Activated CD4-positive, alpha-beta T cell treated with anti-CD3 and anti-CD28 coated beads, Interleukin-2, Interleukin-4, amounts not matched to agents 100 ng/mL and 50 ng/mL, durations not matched to agents 16 hours and 8 hours (primary cell): Measurements from ENCODE around the gene CAMKMT.

Experiments used
- DNase-seq: peaks from one replicate; pipeline ENCODE4 v3.0.0-alpha.2; 2020; ENCODE audit warnings: low spot score

Gene CAMKMT

GRCh38 chr2:44598330-44599119, 236.8 kb downstream of the CAMKMT start:
- no peak for DNase-seq

DNA sequence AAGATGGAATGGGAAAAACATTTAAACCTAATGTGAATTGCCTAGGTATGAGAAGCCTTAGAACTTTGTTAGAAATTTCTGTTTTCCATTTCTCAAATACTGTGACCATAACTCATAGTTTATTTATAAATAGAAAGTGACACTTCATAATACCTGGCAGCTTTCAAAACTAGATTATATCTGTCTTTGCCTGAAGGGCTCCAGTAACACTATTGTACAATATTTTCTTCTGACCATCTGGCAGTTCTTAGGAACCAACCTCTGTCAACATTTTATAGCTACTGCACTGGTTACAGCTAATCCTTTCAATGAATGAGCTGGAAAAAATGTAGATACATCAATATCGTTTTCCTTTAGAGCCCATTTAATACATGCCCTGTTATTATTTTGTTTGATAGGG, 237.4 kb downstream of the CAMKMT start:
- DNase-seq = no peak

- no peak for DNase-seq
These were observed 240.7 kb downstream of the CAMKMT start for GRCh38 chr2:44602446-44602845.

GRCh38 chr2:44605511-44605910, 243.8 kb downstream of the CAMKMT start:
- DNase-seq = no peak

DNA sequence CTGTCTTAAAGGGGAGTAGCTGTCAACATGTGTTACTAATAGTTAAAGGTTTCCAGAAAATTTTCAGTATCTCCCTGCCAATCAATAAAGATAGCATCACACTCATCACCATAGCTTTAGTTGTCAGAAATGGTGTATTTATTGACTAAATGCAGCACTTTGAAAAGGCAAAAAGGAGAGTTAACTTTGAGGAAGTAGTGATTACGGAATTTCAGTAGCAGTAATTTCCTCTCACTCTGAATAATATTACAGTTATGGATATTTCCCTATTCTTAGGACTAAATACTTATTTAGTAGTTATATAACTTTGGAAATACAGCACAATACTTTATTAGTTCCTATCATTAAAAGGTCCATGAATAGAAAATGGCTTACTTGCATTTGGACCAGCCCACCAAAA, 250.5 kb downstream of the CAMKMT start:
- DNase-seq = no peak

DNA sequence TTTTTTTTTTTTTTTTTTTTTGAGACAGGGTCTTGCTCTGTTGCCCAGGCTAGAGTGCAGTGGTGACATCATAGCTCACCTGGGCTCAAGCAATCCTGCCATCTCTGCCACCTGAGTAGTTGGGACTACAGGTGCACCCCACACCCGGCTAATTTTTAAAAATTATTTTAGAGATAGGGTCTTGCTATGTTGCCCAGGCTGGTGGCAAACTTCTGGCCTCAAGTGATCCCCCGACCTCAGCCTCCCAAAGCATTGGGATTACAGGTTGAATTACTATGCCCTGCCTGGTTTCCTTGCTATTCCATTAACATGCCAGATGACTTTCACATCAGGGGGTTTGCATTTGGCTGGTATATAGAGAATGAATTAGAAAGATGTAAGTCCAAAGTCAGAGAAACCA, 253.2 kb downstream of the CAMKMT start:
- DNase-seq = no peak

DNA sequence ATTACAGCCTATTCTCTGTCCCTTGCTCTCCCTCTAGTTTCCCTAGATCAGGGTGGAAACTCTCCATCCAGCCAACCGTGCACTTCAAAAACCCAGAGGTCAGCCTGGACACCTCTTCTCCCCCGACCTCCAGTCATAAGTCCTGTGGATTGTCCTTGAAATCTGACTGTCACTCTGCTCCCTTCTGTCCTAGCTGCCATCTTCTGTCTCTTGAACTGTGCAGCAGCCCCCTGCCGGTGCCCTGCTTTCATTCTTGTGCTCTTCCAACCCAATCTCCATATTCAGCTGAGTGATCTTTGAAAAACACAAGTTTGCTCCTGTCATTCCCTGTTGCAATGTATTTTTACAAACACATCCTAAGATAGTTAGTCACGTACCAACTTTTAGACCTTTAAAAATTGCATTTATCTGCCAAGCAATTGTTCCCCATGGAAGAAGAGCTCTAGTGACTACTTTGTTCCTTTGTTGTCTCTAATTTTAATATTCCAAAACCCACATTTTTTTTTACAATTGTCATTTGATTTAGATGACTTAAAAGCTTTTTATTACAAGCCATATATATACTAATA, 254.3 kb downstream of the CAMKMT start:
- DNase-seq = no peak

DNA sequence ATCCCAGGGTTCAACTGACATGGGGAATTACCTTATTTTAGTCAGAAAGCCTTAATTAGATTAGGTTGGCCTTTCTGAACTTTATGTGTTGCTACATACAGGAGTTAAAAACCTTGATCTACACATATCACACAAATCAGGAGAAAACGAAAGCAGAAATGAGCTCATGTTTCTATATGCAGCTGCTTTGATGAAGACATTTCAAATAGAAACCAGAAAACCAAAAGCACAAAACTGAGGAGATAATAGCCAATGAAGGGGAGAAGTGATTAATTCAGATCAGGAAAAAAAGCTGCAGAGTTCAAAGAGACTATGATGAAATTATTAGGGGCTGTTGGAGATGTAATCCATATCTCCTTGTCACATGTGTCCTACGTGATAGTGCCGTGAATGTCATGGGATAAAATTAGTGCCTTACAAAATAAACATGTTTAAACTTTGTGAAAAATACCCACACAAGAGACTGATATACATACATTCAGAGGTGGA, 255.0 kb downstream of the CAMKMT start:
- DNase-seq = peak; percentile 60

GRCh38 chr2:44618251-44619023, 256.7 kb downstream of the CAMKMT start:
- DNase-seq = no peak

- no peak for DNase-seq
These were observed 258.6 kb downstream of the CAMKMT start for GRCh38 chr2:44620189-44620990.

GRCh38 chr2:44623622-44624351, 262.0 kb downstream of the CAMKMT start:
- no peak for DNase-seq

GRCh38 chr2:44628297-44628696, 266.6 kb downstream of the CAMKMT start:
- no peak for DNase-seq

DNA sequence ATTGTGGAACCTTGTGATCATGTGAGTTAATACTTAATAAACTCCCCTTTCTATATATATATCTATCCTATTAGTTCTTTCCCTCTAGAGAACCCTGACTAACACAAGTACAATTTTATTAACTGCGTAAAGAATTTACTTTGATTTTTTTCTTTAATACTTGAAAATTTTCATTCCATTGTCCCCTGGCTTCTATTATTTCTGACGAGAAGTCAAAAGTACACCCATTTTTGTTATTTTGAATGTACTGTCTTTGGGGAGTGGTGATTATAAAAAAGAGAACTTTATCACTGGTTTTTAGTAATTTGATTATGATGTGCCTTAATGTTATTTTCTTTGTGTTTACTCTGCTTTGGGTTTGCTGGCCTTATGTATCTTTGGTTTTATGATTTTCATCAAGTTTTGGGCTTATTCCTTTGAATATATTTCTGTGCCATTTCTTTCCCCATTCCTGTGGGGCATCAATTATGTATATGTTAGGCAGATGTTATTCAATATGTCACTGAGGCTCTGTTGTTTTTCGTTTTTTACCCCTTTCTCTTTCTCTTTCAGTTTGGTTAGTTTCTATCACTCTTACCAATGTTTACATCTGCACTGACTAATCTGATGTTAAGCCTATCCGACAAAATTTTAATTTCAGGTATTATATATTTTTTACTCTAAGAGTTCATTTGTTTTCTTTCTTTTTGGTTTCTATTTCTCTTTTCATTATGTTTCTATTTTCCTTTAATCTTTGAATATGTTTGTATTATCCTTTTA, 271.4 kb downstream of the CAMKMT start:
- no peak for DNase-seq

GRCh38 chr2:44635725-44636124, 274.0 kb downstream of the CAMKMT start:
- no peak for DNase-seq

GRCh38 chr2:44638649-44639048, 276.9 kb downstream of the CAMKMT start:
- DNase-seq = no peak

DNA sequence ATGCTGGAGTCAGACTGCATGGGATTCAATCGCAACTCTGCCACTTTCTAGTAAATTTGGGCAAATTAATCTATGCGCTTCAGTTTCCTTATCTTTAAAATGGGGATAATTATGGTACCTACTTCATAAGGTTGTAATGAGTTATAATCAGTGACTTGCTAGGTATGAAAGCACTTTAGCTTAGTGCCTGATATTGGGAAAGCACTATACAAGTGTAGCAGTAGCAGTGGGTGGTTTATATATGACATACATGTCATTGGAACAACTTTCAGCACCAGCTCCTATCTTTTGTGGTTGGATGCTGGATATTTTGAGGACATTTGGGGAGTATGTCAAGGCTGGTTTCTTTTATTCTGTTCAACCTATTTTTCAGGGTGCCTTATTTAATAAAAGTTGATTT, 277.7 kb downstream of the CAMKMT start:
- DNase-seq = no peak

DNA sequence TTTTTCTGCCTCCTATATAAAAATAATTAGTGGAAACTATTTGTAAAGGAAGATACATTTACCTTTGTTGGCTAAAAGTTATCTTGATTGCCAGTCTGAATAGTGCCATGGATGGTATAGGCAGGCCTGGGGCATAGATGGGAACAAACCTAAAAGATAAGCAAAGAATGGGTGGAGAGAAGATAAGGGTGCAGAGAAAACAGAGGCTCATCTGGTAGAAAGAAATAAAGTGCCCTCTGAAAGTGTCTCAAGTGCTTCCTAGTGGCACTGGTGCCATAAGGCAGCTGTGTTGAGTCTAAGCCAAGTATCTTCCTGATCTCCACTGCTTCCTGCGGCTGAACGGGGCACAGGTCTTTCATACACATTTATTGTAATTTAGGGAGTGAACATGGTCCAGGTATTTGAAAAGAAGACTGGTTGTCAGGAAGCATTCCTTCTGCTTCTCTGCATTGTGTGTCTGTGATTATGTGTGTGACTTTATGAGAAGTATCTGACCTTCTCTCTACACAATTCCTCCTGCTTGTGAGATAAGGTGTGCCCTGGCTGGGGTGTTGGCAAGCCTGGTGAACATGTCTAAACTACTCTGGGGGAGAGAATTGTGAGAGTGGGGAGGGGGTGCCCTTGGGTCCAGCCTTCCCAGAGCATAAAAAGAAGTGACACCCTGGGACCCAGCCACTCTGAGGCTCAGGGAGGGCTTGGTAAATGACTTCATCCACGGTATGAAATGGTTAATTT, 280.5 kb downstream of the CAMKMT start:
- no peak for DNase-seq

DNA sequence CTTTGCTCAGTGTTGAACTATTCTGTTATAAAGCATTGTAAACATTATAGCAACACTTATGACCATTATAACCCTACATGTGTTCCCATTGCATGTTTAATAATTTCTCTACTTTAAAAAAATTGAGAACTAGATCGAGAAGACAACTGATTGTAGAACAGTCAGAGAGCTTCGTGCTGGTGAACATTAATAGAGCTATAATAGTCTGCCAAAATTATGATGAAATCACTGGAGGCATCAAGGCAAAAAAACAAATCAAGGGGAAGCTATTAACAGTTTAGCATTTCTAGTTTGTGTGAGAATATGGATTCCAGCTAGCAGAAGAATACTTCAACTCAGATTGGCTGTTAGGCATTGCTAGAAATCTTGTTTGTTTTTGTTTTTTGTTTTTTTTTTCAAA, 284.2 kb downstream of the CAMKMT start:
- no peak for DNase-seq

DNA sequence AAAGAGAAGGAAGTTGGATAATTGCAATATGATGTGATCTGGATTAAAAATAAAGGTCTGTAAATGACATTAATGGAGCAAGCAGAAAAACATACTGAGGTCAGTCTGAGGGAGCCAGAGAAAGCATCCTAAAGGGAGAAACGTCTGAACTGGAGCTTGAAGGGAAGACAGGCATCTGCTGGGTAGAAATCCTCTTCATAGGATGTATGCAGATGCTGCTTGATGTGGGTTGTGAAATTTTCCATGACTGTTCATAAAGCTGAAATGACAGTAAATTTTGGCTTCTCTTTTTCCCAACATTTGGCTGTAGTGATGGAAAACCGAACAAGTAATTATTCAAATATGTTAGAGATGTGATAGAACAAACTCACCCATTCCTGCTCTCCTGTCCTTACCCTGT, 287.6 kb downstream of the CAMKMT start:
- DNase-seq = no peak

DNA sequence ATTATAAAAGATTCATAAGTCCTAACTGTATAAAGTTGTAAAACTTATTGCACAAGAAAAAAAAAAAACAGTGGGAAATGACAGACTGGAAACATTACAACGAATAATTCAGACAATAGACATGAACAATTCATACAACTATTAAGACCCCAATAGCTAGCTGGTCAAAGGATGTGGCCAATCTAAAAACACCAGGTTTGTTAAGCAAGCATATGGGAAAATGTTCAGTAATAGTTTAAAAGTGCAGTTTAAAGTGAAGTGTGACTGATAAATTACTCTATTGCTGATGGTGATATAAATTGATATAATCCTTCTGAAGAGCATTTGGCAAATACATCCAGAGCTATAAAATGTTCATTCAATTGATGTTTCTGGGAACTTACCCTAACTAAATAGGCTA, 289.0 kb downstream of the CAMKMT start:
- DNase-seq = no peak
